ENCODE results near the gene TMEM114. TPM values are rescaled to one million over a fixed set of nuclear protein-coding genes. Genes with fewer than 3 reads are reported as not detected.
"Not testable (repeated sequence)": the region's sequence is repeated elsewhere in the genome, so short reads cannot be mapped to it uniquely, and the experiment has no call there.

The TMEM114 gene
- total RNA-seq, 1 donor from 2014 or later: not detected

DNA sequence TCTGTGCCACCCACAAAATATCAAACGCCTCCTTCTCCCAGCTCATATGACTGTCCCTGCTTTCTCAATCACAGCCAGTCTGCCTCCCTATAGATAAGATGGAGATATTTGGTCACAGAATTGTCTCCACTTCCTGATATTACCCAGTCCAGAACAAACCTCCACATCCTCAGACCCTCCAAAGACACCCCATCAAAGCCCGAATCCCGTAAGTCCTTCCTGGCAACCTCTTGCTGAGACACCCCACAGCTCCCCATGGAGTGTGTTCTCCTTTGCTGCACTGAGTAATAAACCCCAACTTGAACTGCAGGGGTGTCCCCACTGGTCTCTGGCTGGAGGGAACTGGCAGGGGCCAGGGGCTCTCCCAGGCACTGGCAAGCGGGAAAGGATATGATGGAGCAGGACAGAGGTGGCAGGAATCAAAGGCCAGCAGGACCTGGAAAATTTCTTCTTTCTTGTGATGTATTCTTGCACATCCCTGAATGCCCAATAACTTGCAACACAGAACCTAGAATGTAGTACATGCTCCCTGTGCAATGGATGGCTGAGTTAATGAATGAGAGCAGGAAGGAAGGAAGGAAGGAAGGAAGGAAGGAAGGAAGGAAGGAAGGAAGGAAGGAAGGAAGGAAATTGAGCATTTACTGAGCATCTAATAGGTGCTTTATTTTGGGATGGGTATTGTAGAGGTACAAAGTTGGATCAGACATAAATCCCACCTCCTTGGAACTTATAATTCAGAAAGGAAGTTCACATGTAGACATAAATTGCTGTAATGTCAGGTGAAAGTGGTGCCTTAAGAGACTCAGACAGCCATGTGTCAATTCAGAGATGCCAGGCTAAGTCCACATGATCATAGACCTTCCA is 13.9 kb downstream of the TMEM114 start:
- no peak for DNase-seq (ENCODE audit: extremely low read depth, low read depth, low spot score)

DNA sequence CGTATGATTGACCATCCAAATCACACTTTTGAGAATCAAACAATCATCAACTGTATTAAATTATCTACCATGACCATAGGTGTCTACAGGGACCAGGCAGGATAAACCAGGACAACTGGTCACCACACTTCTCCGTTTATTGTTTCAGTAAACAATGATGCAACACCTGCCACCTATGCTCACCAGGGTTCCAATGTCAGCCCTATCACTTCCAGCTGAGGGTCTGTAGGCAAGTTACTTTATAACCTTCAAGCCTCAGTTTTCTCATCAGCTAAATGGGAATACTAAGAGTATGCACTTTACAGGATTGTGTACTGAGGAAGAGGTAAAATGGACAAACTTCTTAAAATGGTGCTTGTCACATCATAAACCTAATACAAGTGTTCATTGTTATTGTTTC is 14.9 kb downstream of the TMEM114 start:
- no peak for DNase-seq (ENCODE audit: extremely low read depth, low read depth, low spot score)

DNA sequence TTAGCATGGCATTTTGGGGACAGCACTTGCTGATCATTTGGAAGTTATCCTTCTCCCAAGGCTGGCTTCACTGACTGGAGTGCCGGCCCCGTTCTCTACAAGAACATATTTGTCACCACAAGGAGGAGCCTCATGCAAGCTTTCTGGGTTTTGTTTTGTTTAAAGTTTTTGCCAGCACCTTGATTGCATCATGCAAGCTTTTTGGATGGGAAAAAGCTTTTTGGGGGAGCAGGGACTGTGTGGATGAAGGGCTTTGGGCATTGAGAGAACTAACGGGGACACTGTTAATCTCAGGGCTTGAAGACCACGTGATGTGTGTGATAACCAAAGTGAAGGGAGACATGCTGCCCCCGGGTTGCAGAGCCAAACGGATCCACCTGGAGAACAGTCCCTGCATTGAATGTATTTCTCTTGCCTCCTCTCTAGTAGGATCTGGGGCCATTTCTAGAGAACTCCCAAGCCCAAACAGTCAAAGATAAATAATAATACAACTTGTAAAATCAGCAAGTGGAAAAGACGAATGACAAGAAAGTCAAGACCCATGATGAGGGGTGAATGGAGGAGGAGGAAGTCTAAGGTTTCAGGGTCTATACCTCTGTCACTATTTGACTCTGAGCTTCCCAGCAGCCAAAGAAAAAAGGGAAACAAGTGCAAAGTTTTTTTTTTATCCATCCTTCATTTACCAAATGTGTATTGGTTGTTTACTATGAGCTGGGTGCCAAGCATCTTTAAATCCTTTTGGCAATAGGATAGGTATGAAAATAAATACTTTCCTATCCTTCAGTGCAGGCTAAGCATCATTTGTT is 17.2 kb downstream of the TMEM114 start:
- no peak for DNase-seq (ENCODE audit: extremely low read depth, low read depth, low spot score)

DNA sequence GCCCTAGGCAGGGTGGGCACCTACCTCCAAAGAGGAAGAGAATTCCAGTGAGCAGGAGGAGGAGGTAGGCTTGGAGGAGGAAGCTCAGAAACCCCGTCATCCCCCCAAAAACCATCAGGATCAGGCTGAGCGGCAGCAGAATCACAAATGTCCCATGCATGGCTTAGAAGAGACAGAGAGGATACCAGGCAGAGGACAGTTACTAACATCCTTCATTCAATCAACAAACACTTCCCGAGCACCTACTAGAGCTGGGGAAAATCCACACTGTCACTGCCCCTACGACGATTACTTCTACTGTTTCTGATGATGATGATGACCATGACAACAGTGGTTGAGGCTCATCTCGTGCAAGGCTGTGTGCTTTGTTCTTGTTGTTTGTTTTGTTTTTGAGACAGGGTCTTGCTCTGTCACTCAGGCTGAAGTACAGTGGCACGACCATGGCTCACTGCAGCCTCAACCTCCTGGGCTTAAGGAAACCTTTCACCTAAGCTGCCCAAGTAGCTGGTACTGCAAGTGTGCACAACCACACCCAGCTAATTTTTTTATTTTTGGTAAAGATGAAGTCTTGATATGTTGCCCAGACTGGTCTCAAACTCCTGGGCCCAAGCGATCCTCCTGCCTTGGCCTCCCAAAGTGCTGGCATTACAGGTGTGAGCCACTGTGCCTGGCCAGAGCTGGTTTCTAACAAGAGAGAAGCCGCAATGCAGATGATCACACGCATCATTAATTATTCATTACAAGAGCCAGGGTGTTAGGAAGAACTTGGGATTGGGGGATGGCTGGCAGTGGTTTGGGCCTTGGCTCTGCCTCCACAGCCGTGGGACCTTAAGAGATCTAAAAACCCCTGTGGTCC is 18.0 kb downstream of the TMEM114 start:
- DNase-seq (ENCODE audit: extremely low read depth, low read depth, low spot score): no peak

DNA sequence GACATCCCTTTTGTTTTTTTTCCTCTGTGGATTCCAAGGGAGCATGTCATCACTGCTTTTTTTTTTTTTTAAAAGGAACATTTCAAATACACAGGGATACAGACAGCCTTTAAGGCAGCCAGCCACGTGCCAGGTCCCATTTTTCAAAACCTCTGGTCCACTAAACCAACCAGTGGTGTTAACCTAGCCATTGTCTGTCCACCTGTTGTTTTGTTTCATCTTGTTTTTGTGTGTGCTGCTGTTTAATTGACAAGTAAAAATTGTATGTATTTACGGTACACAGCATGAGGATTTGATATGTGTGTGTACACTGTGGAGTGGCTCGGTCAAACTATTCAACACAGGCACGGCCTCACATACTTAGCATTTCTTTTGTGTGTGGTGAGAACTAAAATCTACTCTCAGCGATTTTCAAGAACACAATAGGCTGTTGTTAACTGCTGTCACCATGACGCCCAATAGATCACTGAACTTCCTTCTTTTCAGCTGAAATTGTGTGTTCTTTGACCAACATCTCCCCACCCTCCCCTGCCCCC is 19.2 kb downstream of the TMEM114 start:
- no peak for DNase-seq (ENCODE audit: extremely low read depth, low read depth, low spot score)

DNA sequence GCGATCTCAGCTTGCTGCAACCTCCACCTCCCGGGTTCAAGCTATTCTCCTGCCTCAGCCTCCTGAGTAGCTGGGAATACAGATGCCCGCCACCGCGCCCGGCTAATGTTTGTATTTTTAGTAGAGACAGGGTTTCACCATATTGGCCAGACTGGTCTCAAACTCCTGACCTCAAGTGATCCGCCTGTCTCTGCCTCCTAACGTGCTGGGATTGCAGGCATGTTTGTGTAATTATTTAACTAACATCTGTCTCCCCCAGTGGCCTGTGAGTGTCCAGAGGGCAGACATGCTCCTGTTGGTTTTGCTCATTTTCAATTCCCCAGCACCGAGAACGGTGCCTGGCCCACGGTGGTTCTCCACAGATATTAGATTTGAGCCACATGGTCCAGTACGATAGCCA is 19.9 kb downstream of the TMEM114 start:
- DNase-seq (ENCODE audit: extremely low read depth, low read depth, low spot score): not testable (repeated sequence)

DNA sequence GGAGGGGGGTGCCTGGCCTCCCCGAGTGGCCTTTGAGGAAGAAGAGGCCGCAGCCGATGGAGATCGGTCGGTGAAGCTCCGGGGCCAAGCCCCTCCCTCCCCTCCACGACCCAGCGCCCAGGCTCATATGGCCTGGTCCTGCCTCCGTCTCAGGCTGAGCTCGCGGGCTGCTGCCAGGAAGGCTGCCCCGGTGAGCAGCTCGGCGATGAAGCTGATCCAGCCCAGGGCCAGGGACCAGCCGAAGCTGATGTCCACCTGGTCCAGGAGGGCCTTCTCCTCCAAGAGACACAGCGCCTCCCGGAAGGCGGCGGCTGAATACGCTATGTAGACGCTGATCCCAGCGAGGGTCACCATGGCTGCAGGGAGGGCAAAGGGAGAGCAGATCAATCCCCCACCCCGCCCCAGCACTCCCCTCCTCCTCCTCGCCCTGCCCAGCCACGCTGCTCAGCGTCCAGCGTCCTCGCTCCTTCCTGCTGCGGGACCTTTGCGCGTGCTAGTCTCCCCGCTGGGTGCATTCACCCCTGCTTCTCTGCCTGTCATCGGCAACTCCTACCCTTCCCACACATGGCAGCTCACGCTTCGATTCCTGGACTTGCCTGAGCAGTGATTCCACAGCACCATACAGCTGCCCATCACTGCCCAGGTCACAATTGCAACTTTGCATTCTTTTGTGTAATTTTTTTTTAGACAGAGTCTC is 20.5 kb downstream of the TMEM114 start:
- DNase-seq (ENCODE audit: extremely low read depth, low read depth, low spot score): no peak

DNA sequence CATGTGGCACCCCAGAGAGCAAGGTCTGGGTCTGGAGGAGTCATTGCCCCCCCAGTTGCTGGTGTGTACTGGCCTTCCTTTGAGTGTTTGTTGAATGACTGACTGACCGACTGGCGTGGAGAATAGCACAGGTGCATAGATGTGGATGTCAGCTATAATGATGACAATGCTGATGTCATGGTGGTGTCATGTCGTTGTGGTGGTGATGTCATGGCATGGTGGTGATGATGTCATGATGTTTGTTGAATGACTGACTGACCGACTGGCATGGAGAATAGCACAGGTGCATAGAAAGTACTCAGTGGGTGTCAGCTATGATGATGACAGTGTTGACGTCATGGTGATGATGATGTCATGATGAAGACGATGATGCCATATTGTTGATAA is 22.1 kb downstream of the TMEM114 start:
- no peak for DNase-seq (ENCODE audit: extremely low read depth, low read depth, low spot score)

DNA sequence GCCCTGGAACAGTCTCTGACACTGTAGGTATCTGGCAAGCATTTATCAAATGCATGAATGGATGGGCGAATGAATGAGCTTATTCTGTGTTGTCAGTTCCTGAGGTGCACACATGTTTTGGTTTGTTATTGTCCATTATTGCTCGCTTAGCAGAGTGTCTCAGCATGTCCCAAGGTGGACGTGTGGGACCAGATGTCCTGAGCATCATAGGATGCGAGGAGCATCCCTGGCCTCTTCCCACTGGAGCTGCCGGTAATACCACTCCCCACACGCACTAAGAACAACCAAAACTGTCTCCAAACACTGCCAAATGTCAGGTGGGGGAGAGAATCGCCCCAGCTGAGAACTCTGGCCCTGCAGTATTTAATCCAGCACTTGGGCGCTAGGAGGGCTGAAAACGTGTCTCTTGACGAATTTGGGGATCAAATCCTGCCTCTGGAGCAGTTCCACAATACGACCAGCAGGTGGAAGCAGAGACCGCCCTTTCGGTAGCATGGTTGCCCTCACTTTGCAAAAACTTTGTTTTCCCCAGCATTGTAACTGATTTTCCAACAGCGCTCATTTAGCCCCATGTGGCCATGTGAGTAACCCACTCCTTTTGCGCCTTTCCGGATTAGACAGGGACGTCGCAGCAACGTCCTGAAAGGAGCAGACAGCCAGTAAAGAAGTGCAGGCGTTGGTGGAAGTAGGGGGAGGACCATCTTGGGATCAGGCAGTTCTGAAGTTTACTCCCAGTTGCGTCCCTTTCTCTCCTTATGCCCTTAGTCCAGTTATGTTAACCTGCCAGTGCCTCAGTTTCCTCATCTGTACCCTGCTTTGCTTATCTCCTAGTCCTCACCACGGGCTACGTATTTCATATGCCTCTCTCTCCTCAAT is 22.7 kb downstream of the TMEM114 start:
- peak; percentile 85 for DNase-seq (ENCODE audit: extremely low read depth, low read depth, low spot score)

DNA sequence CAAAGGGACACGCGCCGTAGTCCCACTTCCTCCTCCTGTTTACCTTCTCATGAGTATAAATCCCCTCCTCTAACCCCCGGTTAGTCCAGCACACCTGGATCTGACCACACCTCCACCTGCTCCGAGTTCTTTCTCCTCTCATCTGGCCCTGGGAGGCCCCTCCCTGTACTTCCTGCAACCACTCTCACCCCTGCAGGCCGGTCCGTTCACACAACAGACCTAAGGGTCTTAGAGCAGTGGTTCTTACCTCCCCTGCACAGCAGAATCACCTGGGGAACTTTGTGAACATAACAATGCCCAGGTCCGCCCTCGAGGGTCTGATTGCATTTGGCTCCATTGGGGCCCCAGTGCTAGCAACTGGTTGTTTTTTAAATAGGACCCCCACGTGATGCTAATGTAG is 24.8 kb downstream of the TMEM114 start:
- no peak for DNase-seq (ENCODE audit: extremely low read depth, low read depth, low spot score)

DNA sequence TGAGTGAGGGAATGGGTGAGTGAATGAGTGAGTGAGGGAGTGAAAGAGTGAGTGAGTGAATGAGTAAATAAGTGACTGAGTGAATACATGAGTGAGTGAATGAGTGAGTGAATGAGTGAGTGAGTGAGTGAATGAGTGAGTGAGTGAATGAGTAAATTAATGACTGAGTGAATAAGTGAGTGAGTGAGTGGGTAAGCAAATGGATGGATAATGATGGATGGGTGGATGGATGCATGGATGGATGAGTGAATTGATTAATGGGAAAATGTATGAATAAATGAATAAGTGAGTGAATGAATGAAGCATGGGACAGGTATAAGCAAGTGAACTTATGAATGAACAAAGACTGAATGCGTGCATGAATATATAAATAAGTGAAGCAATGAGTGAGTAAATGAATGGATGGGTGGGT is 25.4 kb downstream of the TMEM114 start:
- no peak for DNase-seq (ENCODE audit: extremely low read depth, low read depth, low spot score)

DNA sequence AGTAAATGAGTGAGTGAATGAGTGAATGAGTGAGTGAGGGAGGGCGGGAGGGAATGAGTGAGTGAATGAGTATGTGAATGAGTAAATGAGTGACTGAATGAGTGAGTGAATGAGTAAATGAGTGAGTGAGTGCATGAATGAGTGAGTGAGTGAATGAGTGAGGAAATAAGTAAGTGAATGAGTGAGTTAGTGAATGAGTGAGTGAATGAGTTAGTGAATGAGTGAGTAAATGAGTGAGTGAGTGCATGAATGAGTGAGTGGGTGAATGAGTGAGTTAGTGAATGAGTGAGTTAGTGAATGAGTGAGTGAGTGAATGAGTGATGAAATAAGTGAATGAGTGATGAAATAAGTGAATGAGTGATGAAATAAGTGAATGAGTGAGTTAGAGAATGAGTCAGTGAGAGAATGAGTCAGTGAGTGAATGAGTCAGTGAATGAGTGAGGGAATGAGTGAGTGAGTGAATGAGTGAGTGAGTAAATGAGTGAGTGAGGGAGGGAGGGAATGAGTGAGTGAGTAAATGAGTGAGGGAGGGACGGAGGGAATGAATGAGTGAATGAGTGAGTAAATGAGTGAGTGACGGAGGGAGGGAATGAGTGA is 26.3 kb downstream of the TMEM114 start:
- DNase-seq (ENCODE audit: extremely low read depth, low read depth, low spot score): not testable (repeated sequence)

DNA sequence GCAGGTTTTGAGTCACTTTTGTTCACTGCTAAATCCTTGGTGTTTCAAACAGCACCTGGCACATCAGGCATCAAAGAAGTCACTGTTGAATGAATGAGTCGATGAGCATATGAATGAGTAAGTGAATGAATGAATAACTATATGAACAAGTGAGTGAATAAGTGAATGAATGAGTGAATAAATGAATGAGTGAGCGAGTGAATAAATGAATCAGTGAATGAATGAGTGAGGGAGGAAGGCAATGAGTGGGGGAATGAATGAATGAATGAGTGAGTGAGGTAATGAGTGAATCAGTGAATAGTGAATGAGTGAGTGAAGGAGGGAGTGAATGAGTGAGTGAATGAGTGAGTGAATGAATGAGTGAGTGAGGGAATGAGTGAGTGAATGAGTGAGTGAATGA is 28.8 kb downstream of the TMEM114 start:
- DNase-seq (ENCODE audit: extremely low read depth, low read depth, low spot score): no peak

DNA sequence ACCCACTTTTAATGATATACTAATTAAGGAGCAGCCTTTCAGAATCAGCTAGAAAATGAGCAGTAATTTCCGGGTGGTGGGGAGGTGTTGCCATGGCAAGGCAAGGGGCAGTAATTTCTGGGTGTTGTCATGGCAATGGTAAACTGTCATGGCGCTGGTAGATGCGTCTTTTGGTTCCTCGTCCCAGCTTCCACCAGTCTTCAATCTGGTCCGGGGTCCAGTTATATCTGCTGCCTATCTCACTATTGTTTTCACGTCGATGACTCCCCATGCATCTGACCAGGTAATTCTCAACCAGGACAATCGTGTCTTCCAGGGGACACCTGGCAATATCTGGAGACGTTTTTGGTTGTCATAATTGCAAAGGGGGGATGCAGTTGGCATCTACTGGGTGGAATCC is 34.9 kb downstream of the TMEM114 start:
- DNase-seq (ENCODE audit: extremely low read depth, low read depth, low spot score): no peak

DNA sequence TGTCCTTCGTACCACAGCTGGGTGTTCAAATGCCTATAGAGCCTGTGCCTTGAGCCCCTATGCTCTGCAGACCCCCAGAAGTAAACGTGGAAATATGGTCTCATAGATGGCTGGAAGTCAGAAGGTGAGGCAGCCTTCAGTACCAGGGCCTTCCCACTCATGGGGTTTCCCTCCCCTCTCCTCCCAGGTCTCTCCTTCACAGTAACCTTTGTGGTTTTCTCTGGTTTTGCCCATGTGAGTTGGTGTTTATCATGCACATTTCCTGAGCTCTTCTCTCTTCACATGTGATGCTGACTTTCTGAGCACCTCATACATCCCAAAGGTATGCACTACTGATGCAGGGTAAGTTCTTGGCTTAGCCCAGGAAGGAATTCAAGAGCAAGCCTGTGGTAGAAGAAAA is 35.4 kb downstream of the TMEM114 start:
- DNase-seq (ENCODE audit: extremely low read depth, low read depth, low spot score): no peak

DNA sequence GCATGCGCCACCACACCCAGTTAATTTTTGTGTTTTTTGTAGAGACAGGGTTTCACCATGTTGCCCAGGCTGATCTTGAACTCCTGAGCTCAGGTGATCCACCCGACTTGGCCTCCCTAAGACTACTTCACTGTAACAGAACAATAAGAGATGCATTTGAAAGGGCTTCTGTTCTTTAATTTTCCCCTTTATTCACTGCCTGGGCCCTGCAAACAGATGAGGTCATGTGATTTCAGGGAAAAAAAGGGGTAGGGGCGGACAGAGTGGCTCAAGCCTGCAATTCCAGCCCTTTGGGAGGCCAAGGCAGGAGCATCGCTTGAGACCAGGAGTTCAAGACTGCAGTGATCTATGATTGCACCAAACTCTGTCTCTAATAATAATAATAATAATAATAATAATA is 36.3 kb downstream of the TMEM114 start:
- no peak for DNase-seq (ENCODE audit: extremely low read depth, low read depth, low spot score)

DNA sequence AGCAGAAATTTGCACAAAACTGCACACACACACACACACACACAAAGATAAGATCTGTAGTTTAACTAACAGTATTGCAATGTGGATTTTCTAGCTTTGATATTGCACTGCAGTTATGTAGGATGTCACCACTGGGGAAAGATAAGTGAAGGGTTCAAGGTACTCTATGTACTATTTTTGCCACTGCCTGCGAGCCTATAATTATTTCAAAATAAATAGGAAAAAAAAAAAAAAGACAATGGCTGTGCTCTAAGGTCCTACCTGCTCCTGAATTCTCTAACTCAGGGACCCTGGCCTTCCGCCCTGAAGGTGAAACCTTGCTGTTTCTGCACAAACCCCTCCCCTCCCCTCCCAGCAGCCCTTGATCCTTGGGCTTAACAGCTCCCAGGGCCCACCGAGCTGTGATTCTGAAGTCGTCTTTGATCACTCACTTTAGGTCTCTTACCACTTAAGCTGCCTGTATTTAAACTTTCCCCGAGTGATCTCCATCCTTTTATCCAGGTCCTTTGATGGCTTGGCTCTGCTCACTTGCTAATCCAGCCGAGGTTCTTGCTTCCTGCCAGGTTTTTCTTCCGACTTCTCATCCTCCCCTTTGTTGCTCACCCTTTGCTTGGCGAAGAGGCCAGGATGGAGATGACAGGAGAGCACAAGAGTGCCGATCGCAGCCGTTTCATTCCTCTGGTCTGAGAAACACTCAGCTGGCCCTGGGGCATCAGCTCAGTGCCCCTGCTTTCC is 37.7 kb downstream of the TMEM114 start:
- no peak for DNase-seq (ENCODE audit: extremely low read depth, low read depth, low spot score)
